Transverse colon (tissue), 3 donors: ENCODE data around the gene MOBP.

Experiments used
- CTCF ChIP-seq, 5 experiments: fragments of 200-600 bp in 3 of 5; fragments of 450-650 bp in 2 of 5; sonication (generic) in 3 of 5; IDR thresholded peaks; 1 replicate in 2 of 5; 2 replicates in 3 of 5; pipeline ENCODE4 v1.5.1; 2016 to 2017; ENCODE audit warnings: antibody characterized with exemption in 5 of 5, inconsistent platforms in 3 of 5, mild to moderate bottlenecking in 2 of 5, moderate library complexity in 1 of 5
- EP300 ChIP-seq: sonication (generic); formaldehyde crosslinking; IDR thresholded peaks from one replicate; pipeline ENCODE4 v1.6.1; 2017; ENCODE audit warnings: antibody characterized with exemption, low read depth

GRCh38 chr3:39497753-39498152 lies 30.3 kb downstream of the MOBP start:
- TF ChIP-seq EP300 (no peak), CTCF (IDR thresholded peaks at IDR 0.05) (no peak)
